HG03565 (cell line): ENCODE results near the gene SH3PXD2A.
A peak's percentile ranks its signal among the peaks of the same experiment; 100 is the strongest.
"Not testable (repeated sequence)": the region's sequence is repeated elsewhere in the genome, so short reads cannot be mapped to it uniquely, and the experiment has no call there.

ENCODE experiments used
- ATAC-seq: cut with Tn5 transposase; IDR thresholded peaks from one replicate; pipeline ENCODE4 v1.9.1; 2021; ENCODE audit warnings: mild to moderate bottlenecking, moderate library complexity; ENCODE audit not compliant: unreplicated experiment

SH3PXD2A gene

GRCh38 chr10:103671126-103671895 lies 184.1 kb downstream of the SH3PXD2A start:
- no peak for ATAC-seq

- ATAC-seq, result no peak
Measured at GRCh38 chr10:103669944-103670343, 185.4 kb downstream of the SH3PXD2A start.

GRCh38 chr10:103669243-103669929 lies 186.0 kb downstream of the SH3PXD2A start:
- no peak for ATAC-seq

- ATAC-seq, result no peak
Measured at GRCh38 chr10:103668351-103669242, 186.8 kb downstream of the SH3PXD2A start.

GRCh38 chr10:103667356-103667755 lies 188.0 kb downstream of the SH3PXD2A start:
- ATAC-seq, result no peak

GRCh38 chr10:103666762-103667150 lies 188.6 kb downstream of the SH3PXD2A start:
- no peak for ATAC-seq

DNA sequence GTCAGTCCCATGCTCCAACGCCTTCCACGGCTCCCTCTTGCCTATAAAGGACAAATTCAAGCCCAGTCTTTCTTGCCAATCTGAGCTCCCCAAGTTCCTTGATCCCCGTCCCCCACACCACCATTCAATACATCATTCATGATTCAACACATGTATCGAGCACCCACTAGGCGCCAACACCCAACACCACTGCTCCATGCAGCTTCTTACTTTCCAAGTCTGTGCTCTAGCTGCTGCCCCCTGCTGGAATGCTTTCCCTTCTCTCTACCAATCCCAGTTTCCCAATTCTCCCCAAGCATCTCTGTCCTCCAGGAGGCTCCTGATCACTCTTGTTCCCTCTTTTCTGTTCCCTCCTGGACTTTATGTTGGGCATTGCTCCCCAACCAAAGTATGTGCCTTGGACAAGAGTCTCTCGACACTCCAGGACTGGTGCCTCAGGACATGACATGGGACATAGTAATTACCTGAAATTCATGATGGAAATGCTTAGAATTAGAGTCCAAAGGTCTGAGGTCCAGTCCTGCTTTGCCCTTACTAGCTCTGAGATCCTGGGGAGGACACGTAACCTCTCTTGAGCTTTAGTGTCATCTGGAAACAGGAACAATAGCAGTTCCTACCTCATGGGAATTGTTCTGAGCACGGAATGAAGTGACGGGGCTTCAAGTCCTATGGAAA lies 189.2 kb downstream of the SH3PXD2A start:
- no peak for ATAC-seq

DNA sequence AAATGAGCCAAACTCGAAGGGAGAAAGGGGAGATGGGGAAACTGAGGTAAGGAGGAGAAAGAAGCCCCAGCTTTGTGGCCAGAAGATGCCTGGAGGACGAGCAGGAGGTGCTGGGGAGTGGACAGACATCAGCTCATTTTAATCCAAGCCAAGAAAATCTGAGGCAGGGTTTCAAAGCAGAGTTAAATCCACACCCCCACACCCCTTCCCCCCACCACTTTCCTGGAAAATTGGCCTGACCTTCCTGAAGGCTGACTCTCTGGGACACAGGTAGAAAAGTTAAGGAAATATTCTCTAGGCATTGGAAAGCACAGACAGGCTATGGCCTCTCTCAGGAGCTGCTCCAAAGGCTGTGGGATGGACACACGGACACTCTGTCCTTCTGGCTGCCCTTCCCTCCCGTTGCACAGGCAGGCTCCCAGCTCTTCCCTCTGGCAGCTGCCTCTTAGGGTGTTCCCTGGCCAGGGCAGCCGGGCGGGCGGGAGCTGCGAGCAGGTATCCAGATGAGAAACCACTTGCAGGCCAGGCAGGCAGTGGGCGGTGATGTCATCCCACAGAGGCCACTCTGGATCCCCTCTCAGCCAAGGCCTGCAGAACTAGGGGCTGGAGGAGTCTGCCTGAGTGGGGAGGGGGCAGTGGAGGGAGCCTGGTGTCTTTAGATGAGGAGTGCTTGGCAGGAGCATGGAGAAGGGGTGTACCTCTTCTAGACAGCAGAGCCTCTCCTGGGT lies 190.1 kb downstream of the SH3PXD2A start:
- ATAC-seq, result no peak

- ATAC-seq, result no peak
Measured at GRCh38 chr10:103663802-103664201, 191.6 kb downstream of the SH3PXD2A start.

- no peak for ATAC-seq
Measured at GRCh38 chr10:103663236-103663635, 192.1 kb downstream of the SH3PXD2A start.

DNA sequence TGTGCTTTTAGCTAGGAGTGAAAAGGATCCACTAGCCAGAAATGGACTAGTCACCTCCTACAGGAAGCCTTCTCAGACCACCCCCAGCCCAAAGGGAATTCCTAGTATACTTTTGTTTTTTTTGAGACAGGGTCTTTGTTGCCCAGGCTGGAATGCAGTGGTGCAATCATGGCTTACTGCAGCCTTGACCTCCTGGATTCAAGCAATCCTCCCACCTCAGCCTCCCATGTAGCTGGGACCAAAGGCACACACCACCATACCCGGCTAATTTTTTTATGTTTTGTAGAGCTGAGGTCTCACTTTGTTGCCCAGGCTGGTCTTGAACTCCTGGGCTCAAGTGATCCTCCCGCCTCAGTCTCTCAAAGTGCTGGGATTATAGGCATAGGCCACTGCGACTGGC lies 192.7 kb downstream of the SH3PXD2A start:
- not testable (repeated sequence) for ATAC-seq

DNA sequence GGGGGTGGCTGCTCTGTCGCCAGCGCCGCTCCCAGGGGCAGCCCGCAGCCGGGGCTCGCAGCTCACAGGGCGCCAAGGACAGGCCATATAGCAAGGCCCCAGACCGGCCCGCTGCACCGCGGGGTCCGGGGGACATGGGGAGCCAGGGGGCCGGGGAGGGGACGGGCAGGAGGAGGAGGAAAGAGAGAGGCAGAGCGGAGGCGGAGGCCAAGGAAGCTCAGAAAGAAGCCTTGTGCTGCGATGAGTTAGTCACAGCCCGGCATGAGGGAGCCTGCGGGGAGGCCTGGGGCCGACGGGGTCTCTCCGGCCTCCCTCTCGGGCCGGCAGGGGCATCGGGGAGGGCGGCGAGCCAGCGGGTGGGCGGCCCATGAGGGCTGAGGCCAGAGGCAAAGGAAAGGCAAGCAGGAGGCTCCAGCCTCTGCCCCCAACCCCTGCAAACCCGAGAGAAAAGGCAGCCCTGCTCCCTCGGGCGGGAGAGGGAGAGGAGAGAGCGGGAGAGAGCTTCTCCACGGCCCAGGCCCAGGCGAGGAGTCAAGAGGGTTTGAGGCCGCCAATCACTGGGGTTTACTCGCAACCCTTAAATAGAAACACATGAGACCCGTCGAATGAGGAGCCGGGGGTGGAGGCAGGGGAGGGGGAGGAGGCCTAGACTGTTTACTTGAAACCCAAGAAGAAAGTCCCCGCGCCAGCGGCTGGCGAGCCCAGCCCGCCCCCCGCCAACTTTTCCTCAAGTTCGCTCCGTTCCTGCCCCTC lies 194.0 kb downstream of the SH3PXD2A start:
- ATAC-seq, result no peak

DNA sequence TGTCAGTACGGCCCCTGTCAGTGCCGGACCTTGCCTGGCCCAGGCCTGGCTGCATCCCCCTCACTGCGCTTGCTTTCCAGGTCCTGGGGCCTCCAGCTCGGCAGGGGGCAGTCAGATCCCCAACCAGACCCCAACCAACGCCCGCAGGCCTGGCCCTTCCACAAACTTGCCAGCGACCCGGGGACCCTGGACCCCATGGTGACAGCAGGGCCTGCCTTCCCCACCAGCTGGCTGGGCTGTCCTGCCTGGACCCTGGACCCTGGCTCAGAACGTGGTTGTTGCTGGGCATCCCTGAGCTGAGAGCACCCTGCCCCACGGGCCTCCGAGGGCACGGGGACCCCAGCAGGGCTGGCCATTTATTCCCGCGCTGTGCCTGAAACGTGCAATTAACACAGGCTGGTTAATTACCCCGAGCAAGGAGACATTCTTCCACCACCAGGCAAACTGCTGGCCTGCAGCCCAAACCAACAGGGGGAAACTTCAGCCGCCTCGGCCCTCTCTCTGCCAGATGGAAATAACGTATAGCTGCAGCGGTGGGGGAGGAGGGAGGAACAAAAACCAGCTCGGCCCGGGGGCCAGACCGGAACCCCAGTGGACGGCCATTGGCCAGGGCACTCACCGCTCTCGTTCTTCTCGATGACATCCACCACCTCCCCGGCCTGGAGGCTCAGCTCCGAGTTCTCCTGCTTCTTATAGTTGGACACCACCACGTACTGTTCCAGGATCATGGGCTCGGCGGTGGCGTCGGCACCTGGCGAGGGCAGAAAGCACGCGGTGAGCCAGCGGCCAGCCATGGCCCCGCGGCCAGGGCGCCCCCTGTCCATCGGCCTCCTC lies 194.8 kb downstream of the SH3PXD2A start:
- ATAC-seq, result peak; percentile 16

DNA sequence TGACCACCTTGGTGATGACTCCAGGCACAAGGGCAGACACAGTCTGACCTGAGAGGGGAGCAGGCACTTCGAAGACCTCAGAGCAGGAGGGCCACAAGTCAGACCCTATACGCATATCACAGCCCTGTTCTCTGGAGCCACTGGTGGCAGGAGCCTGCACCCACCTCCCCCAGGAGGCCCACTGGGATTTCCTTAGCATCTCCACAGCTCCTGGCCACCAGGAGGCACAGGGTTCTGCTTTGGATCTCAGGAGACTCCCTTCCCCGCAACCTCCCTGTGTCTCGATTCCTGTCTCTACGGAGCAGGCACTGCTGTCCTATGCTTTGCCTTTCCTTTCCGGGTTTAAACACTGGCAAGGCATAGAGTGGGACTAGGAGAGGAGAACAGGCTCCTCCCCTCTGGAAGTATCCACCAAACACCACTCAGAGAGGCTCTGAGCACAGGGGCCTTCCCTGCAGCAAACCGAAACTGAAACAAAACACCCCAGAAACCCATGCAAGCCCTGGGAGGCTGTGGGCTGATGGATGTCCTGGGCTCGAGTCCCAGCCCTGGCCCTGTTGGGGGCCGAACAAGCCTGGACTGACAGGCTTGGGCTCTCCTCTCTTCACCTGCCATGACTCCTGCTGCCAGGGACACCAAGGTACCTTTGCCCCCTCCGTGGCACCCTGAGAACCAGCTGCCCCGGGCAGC lies 195.6 kb downstream of the SH3PXD2A start:
- peak; percentile 70 for ATAC-seq

- no peak for ATAC-seq
Measured at GRCh38 chr10:103658049-103658577, 197.3 kb downstream of the SH3PXD2A start.

DNA sequence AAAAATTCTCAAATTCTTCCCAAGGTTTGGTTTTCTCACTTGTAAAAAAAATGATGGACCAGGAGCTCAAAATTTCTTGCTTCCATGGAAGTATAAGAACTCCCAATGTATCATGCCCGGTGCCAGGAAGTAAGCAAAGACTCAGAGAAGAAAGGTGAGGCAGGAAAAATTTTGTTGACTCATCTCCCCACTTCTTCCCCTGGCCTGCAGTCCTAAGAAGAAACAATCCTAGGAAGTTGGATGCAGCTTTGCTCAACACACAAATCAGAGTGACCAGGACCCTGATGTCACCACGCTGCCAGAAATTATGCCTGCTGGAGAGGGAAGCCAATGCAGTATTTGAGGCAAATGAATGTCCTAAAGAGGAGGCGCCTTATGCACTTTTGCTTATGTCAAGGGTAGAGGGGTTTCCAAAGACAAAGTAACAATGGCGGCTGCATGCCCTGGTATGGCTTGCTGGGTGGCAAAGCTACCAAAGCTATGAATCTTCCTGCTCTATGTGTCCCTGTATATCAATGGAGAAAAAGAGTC lies 198.2 kb downstream of the SH3PXD2A start:
- no peak for ATAC-seq

DNA sequence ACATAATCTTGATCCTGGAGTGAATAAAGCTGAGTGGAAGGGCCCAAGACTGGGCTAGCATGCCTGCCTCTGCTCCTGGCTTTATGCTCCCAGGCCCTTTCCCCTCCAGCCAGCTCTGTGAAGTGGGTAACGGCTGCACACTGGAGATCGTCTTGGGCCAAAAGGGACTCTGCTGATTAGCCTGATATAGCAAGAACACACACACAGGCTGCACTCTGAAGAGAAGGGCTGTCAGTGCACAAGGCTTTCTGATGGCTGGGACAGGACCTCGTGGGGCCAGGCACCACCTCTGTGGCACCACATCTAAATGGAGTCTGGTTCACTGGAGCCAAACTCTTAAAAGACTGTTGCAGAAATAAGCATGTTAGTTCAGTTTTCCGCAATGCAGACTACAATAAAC lies 200.5 kb downstream of the SH3PXD2A start:
- no peak for ATAC-seq
